Upper lobe of left lung (tissue), 4 donors: ENCODE measurements around the gene PTPRD.

ENCODE experiments used
- POLR2A ChIP-seq, 4 donors: fragments of 450-650 bp; IDR thresholded peaks; one replicate each; pipeline ENCODE4 v1.5.1; 2016 to 2017; ENCODE audit warnings: antibody characterized with exemption in 4 of 4, mild to moderate bottlenecking in 2 of 4
- POLR2AphosphoS5 ChIP-seq, 2 donors: sonication (generic); formaldehyde crosslinking; IDR thresholded peaks; one replicate each; pipeline ENCODE4 v1.5.1; 2017; ENCODE audit warnings: antibody characterized with exemption in 2 of 2
- TF ChIP-seq, protein P1 (sequence below), 6 experiments: fragments of 450-650 bp in 4 of 6; fragments of 200-600 bp in 2 of 6; sonication (generic) in 2 of 6; IDR thresholded peaks; one replicate each; pipeline ENCODE4 v1.5.1; 2016 to 2019; ENCODE audit warnings: antibody characterized with exemption in 6 of 6

- no peak for TF ChIP-seq POLR2AphosphoS5 (IDR thresholded peaks at IDR 0.05)
- no peak for TF ChIP-seq POLR2A (IDR thresholded peaks at IDR 0.05)
- TF ChIP-seq, protein P1, sequence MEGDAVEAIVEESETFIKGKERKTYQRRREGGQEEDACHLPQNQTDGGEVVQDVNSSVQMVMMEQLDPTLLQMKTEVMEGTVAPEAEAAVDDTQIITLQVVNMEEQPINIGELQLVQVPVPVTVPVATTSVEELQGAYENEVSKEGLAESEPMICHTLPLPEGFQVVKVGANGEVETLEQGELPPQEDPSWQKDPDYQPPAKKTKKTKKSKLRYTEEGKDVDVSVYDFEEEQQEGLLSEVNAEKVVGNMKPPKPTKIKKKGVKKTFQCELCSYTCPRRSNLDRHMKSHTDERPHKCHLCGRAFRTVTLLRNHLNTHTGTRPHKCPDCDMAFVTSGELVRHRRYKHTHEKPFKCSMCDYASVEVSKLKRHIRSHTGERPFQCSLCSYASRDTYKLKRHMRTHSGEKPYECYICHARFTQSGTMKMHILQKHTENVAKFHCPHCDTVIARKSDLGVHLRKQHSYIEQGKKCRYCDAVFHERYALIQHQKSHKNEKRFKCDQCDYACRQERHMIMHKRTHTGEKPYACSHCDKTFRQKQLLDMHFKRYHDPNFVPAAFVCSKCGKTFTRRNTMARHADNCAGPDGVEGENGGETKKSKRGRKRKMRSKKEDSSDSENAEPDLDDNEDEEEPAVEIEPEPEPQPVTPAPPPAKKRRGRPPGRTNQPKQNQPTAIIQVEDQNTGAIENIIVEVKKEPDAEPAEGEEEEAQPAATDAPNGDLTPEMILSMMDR (IDR thresholded peaks at IDR 0.05): no peak
Measured at GRCh38 chr9:8431505-8431904, 2181.3 kb downstream of the PTPRD start.
